ENCODE data around the gene SPOCK3. TPM values are rescaled to one million over a fixed set of nuclear protein-coding genes. Genes with fewer than 3 reads are reported as not detected.

Gene SPOCK3
- total RNA-seq, 2 donors from 2014 or later = not detected

DNA sequence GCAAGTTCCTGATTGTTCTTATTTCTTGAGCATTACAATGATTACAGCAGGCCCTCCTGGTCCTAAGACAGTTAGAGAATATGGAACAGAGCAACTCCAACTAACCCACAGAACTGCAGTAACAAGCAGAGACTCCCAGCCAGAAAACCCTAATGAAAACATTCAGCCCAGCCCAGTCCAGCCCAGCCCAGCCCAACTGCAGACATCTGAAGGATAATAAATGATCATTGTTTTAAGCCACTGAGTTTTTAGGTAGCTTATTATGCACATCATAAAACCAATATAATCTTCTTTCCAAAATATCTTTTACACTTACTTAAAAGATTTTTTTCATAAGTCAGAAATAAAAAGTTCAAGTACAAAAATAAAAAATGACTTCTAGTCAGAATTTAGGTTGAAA, 51.3 kb downstream of the SPOCK3 start:
- DNase-seq (ENCODE audit: low spot score) = peak; percentile 62

DNA sequence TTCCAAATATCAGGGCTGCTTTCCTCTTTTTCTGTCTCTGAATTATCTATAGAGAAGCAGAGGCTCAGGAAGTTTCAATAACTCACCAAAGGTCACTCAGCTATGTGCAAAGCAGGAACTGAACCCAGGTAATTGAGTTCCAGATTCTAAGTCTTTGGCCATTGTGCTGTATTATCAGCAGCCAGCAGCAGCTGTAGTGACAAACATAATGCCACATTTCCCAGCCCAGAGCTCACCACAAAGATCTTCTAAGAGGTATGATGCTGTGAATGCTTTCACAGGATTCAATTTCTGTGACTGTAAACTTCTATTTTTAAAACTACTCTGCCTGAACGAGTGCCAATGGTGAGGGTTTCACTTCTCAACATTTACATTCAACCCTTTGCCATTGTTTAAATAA, 56.4 kb downstream of the SPOCK3 start:
- no peak for DNase-seq (ENCODE audit: low spot score)
- intact Hi-C loops (cut with DNase I) = no loop called here

More for the DNA sequence above, 51.3 kb downstream of the SPOCK3 start:
- intact Hi-C loops (cut with DNase I) = no loop called here

DNA sequence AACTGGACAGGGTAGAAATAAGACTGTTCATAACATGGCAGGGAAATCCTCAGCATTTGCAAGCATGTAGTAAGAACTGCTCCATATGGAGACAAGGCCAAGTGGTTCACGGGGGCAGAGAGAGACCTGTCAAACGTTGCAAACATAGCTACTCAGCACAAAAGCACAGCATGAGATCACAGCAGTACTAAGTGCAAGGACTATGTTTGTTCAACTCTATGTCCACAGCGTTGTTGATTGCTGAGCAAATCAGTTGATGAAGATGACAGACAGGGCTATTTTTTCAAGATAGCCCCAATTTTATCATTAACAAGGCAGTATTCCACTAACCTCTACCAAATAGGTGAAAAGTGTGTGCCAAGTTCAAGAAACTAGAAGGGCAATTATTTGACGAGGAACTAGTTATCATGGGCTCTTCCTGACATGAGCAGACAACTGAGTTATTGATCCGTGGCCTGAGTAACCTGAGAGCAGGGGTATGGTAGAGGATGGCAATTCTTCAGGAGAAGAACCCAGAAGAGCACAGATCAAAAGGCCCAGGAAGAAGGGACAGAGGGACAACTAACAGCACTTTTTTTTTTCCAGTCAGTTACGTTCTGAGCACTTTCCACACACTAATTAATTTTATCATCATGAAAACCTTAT, 57.4 kb downstream of the SPOCK3 start:
- intact Hi-C loops (cut with DNase I) = no loop called here
- DNase-seq (ENCODE audit: low spot score) = no peak

DNA sequence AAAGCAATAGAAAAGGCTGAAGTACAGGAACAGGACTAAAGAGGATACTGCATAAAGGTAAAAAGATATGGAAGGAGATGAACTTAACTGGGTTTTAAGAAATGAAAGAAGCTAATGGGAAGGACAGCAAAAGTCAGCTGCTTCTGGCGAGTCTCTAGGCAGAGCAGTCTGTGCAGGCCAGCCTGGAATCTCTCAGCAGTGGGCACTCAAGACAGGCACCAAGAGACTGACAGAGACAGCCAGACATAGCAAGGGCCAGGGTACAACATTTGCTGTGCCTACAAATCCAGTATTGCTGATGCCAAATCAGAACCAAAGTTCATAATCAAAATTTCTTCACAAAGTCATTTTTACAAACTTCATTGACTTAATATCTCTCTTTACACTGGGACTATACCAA, 62.4 kb downstream of the SPOCK3 start:
- intact Hi-C loops (cut with DNase I) = no loop called here
- no peak for DNase-seq (ENCODE audit: low spot score)

DNA sequence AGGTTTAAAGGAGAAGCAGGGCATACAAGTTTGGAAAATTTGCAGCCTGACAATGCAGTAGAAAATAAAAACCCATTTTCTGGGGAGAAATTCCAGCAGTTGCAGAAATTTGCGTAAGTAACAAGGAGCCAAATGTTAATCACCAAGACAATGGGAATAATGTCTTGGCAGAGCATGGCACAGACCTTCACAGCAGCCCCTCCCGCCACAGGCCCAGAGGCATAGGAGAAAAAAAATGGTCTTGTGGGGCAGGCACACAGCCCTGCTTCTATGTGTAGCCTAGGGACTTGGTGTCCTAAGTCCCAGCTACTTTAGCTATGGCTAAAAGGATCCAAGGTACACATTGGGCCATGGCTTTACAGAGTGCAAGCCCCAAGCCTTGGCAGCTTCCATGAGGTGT, 65.7 kb downstream of the SPOCK3 start:
- no peak for DNase-seq (ENCODE audit: low spot score)
- intact Hi-C loops (cut with DNase I) = no loop called here

DNA sequence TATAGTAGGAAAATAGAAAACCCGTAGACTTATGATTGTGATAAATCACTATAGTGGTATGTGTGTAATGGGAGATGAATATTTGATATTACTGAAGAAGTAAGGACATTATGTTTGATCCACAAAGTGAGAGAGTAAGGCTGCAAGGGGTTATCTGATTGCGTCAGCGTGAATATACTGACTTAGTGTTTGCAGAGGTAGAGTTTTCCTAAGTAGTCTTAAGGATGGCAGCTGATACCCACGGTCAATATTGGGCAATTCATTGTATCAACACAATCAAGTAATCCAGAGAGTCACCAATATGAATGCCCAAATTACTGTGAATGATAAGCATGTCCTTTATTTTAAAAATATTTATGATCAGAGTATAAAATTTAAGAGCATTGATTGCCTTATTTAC, 83.7 kb downstream of the SPOCK3 start:
- DNase-seq (ENCODE audit: low spot score) = no peak
- intact Hi-C loops (cut with DNase I) = no loop called here

DNA sequence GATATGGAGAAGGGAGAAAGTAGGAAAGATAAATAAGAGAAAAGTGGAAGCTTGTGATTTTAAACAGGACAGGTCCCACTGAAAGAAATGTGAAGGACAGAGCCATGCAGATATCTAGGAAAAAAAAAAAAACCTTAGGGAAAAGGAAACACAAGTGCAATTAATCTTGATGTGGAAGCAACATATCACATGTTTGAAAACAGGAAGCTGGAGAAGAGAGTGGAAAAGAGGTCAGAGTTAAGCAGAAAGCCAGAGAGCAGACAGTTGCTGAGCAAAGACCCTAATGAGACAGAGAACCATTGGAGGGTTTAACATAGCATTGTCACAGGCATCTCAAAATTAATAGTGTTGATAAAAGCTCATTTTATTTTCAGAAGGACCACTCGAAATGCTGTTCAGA, 89.7 kb downstream of the SPOCK3 start:
- intact Hi-C loops (cut with DNase I) = no loop called here
- no peak for DNase-seq (ENCODE audit: low spot score)

DNA sequence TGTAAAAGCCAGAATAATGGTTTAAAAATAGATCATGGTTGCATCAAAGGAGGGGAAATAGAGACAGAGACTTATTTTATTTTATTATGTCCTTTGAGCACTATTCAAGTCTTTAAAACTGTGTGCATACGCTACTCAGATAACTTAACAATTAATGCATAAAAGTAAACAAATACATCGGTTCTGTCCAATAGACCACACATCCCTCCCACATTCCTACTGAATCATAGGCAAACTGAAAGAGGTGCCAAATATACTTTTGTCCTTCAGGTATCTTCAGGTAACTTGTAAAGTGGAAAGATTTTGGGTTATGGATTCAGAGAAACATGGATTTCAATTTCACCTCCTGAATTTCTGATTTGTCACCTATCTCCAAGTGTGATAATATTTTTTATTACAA, 91.3 kb downstream of the SPOCK3 start:
- intact Hi-C loops (cut with DNase I) = no loop called here
- no peak for DNase-seq (ENCODE audit: low spot score)

DNA sequence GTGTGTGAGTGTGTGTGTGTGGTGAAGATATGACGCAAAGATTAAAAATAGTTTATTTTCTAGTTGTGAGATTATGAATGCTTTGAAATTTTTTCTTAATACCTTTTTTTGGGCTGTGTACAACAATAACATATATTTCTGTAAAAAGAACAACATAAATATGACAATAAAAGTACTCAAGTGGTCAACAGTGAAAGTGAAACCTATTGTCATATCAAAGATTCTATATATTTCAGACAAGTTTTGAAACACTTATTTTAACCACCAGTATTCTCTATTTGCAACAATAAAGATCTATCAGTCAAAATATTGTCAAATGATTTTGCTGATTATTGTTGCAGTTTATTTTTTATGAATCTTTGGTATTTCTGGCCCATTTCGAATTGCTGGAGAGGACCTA, 98.0 kb downstream of the SPOCK3 start:
- intact Hi-C loops (cut with DNase I) = no loop called here
- no peak for DNase-seq (ENCODE audit: low spot score)

DNA sequence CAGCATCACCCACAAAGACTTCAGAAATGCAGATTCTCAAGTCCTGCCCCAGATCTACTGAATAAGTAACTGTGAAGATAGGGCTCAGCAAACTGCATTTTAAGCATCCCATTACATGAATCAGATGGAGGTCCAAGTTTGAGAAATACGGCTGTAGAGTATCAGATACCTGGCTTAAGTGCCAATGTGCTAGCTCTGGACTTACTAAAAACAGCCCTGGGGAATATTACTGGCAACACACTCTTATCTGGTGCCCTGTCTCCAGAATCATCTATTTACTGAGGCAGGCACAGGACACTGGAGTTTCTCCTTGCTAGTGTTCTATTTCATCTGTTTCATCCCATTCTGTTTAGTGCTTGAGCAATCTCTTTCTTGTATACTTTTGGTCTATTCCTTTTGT, 105.1 kb downstream of the SPOCK3 start:
- intact Hi-C loops (cut with DNase I) = no loop called here
- no peak for DNase-seq (ENCODE audit: low spot score)

DNA sequence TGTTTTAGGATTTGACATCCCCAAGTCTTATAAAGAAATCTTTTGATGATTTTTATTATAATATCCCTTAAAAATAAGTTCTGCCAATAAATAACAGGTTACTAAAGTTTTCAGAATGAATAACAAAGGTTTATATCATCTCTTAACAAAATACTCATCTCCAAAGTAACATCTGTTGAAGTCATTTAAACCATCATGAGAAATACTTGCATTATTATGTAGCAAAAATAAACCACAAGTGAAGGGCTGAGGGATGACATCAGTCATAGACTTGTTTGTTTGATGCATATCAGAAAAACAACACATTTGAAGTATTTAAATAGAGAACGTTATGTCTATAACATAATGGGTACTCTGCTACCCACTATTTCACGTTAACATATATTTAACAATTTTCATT, 114.9 kb downstream of the SPOCK3 start:
- no peak for DNase-seq (ENCODE audit: low spot score)
- intact Hi-C loops (cut with DNase I) = no loop called here

DNA sequence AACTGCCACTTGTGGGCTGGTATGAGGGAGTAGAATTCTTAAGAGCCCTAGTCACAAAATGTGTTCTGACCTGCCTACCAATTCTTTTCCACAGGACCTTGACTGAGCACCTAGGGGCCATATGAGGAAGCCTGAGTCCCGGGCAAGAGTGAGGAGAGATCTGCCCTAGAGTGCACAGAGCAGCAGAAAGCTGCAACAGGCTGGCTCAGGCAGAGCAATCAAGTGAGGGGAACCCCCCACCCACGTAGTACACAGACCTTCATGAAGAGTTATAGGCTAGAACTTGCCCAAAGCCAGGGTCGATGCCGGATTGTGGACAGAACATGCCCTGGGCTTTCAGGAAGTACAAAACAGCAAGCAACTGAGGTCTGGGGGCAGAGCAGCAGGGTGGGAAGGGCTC, 117.0 kb downstream of the SPOCK3 start:
- DNase-seq (ENCODE audit: low spot score) = no peak
- intact Hi-C loops (cut with DNase I) = no loop called here

DNA sequence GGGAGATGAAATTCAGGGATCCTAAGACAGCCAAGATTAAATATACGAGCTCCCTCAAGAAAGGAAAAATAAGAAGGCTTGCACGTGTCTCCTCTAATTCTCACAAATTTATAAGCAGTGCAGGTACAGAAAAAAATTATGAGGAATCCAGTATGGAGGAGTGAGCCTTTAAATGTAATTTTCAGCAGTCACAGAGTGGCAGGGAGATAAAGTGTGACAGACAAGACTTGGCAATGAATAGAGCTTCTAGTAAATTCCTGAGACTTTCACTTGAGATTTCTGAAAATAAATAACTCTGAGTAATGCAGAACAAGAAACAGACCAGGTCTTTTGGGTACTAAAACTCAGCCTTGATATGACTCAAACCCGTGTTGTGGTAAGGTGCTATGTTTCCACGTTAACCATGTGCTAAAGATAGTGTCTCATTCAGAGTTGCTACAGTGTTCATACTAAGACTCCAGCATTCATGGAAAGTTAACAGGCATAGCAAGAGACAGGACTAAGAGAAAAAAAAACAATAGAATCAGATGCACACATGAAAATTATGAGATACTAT, 119.8 kb downstream of the SPOCK3 start:
- no peak for DNase-seq (ENCODE audit: low spot score)
- intact Hi-C loops (cut with DNase I) = no loop called here

DNA sequence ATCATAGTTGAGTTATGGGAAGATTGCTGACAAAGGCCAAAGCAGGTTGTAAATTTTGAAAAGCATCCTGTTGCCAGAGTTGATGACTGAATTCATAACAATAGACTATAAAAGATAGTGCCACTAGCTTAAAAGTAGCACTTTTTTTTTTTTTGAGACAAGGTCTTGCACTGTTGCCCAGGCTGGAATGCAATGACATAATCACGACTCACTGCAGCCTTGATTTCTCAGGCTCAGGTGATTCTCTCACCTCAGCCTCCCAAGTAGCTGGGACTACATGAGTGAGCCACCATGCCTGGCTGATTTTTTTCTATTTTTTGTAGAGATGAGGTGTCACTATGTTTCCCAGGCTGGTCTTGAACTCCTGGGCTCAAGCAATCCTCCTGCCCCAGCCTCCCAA, 122.7 kb downstream of the SPOCK3 start:
- DNase-seq (ENCODE audit: low spot score) = no peak
- intact Hi-C loops (cut with DNase I) = no loop called here

DNA sequence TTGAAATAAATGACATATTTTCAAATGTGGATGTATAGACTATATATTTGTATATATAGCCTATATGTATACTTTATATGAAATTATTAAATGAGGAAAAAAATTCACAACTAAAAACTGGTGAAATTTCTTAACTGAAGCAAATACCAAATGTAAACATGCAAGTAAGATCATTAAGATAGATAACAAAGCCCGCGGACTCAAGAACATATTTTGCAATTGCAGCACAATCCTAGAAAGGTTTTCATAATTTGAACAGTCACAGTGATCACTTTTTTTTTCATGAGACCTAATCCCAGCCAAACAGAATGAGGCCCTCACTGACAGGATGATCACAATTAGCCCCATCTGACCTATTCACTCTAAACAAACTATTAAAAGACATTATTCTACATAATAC, 123.2 kb downstream of the SPOCK3 start:
- DNase-seq (ENCODE audit: low spot score) = no peak

DNA sequence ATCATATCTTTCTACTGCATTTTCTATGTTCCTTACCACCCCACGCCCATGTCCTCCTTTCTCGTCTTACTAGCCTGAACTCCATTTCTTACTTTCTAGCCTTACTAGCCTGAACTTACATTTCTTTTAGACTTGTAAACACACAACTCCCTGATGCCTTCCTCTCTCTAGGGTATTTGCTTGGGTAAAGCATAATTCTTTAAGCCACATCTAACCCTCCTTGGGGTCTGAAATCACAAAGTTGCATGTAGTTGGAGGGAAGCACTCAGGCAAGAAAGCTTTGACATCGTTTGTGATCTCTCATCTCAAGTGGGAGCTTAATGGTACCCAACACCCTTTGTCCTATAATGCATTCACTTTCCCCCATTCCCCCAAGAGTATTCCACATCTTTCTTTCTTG, 124.4 kb downstream of the SPOCK3 start:
- no peak for DNase-seq (ENCODE audit: low spot score)
- intact Hi-C loops (cut with DNase I) = no loop called here

More for the DNA sequence above, 123.2 kb downstream of the SPOCK3 start:
- intact Hi-C loops (cut with DNase I) = no loop called here

DNA sequence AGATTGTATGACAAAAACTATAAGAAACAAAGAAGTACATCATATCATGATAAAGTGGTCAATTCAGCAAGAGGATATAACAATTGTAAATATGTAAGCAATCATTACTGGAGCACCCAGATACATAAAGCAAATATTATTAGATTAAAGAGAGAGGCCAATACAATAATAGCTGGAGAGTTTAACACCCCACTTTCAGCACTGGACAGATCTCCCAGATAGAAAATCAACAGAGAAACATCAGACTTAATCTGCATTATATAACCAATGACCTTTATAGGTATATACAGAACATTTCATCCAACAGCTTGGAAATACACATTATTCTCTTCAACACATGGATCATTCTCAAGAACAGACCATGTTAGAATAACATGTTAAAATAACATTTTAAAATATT, 128.4 kb downstream of the SPOCK3 start:
- DNase-seq (ENCODE audit: low spot score) = no peak

DNA sequence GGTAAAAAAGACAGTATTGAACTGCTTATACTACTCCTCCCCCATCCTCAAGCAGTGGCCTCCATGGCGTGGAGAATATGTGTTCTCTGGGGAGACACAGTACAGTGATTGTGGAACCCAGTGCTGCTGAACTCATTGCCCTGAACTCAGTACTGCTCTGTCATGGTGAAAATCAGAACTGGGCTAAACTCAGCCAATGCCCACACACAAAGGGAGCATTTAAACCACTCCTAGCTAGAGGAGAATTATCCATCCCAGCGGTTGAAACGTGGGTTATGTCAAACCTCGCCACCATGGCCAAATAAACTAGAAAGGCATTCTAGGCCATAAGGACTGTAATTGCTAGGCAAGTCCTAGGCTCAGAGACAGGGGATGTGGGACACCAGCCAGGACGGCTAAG, 131.8 kb downstream of the SPOCK3 start:
- intact Hi-C loops (cut with DNase I) = no loop called here
- no peak for DNase-seq (ENCODE audit: low spot score)

More for the DNA sequence above, 128.4 kb downstream of the SPOCK3 start:
- intact Hi-C loops (cut with DNase I) = no loop called here

DNA sequence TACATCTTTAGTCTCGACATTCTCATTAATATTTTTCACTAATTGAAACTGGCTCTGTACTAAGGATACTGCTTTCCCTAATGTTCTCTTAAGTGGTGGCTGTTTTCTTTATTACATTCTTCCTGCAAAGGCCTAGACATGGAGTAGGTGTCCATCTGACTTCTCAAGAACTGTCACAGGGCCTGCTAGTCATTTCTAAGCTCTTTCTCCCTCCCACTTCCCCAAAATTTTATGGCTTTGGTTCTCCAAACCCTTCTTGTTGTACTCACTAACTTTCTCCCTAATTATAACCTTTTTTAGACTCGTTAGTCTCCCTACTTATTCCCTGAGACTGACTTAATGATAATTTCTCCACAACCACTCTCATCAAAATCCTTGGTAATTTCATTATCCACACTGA, 133.3 kb downstream of the SPOCK3 start:
- no peak for DNase-seq (ENCODE audit: low spot score)
- intact Hi-C loops (cut with DNase I) = no loop called here

DNA sequence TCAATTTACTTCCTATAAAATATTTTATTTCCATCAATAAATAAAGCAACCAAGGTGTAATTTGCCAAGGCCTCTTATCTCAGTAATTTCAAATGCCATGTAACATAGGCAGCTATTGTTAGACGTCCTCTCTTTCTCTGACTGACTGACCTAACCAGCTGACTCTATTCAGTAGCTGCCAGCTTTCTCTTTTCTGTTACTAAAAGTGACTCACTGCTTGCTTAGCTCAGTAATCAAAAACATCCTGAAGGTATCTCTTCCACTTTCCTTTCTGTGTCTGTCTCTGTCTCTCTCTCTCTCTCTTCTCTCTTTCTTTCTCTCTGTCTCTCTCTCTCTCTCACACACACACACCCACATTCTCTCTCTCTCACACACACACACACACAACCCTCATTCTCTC, 134.2 kb downstream of the SPOCK3 start:
- intact Hi-C loops (cut with DNase I) = no loop called here

DNA sequence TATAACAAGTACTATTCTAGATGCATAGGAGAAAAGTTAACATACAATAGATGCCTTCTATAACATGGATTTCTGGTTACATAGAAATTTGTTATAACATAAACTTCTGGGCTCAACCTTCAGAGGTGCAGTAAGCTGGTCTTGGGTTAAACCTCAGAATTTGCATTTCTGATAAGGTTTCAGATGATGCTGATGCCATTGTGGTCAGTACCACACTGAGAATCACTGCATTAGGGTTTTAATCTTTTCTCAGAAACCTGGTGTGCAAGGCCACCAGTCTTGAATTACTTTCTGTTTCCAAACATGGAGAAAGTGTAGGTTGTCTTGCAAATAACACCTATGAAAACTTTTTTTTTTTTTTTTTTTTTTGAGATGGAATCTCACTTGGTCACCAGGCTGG, 146.2 kb downstream of the SPOCK3 start:
- DNase-seq (ENCODE audit: low spot score) = no peak
- intact Hi-C loops (cut with DNase I) = no loop called here

More for the DNA sequence above, 134.2 kb downstream of the SPOCK3 start:
- DNase-seq (ENCODE audit: low spot score) = no peak

DNA sequence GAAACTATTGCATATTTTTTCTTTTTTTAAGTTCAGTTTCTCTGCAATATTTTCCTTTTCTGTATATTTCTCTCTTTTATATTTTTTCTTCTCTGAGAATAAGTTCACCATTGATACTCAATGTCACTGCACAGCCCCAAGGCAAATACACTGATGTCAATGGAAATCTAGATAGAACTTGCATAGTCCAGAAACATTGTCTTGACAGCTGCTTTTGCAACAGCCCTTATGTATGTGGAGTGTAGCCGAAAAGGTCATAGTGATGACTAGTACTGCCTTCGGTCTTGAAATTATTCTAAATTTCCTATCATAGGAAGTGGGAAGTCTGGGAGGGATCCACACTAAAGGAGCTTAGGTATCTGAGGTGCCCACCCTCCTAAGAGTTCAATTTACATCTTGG, 150.0 kb downstream of the SPOCK3 start:
- intact Hi-C loops (cut with DNase I) = no loop called here
- DNase-seq (ENCODE audit: low spot score) = no peak

Data from posterior vena cava (tissue), 2 donors.